WTC11 (cell line): ENCODE data around the gene KPTN. TPM values are rescaled to one million over a fixed set of nuclear protein-coding genes. Genes with fewer than 3 reads are reported as not detected.

Experiments used
- ATAC-seq: fragments of 200-7000 bp; cut with Tn5 transposase; 2 replicates; pipeline ENCODE4 v1.10.0; 2021; ENCODE audit warnings: mild to moderate bottlenecking, moderate library complexity
- CTCF ChIA-PET: fragments of 300-600 bp; sonication (Branson Sonifier 250); formaldehyde crosslinking; loops from one replicate; lab custom pipeline; 2021; ENCODE audit warnings: antibody characterized with exemption; lab: Charles Lee
- POLR2A ChIA-PET: fragments of 350-600 bp; sonication (Branson Sonifier 250); formaldehyde crosslinking; loops from one replicate; lab custom pipeline; 2021; ENCODE audit warnings: antibody characterized with exemption; lab: Charles Lee
- DNase-seq: peaks from one replicate; pipeline ENCODE4 v3.0.0; 2021; ENCODE audit warnings: low spot score
- H3K27ac Mint-ChIP-seq: 2 replicates; pipeline ENCODE4 v1.8.0; 2021; ENCODE audit warnings: mixed read lengths
- H3K27me3 Mint-ChIP-seq: 2 replicates; pipeline ENCODE4 v1.8.0; 2021; ENCODE audit warnings: low read depth, mild to moderate bottlenecking, moderate library complexity, mixed read lengths
- H3K36me3 Mint-ChIP-seq: 2 replicates; pipeline ENCODE4 v1.8.0; 2021; ENCODE audit warnings: mixed read lengths
- H3K4me1 Mint-ChIP-seq: 2 replicates; pipeline ENCODE4 v1.8.0; 2022; ENCODE audit warnings: mixed read lengths
- H3K4me3 Mint-ChIP-seq: 2 replicates; pipeline ENCODE4 v1.8.0; 2021; ENCODE audit warnings: mild to moderate bottlenecking, moderate library complexity, mixed read lengths
- H3K9me3 Mint-ChIP-seq: 2 replicates; pipeline ENCODE4 v1.8.0; 2021; ENCODE audit warnings: mixed read lengths
- ELF4 ChIP-seq: sonication (generic); formaldehyde crosslinking; IDR thresholded peaks from 2 replicates; pipeline ENCODE4 v1.8.1; 2022; ENCODE audit warnings: low read depth, mild to moderate bottlenecking, moderate library complexity, missing genetic modification reagents
- GRHL2 ChIP-seq: fragments of 250-450 bp; sonication (Bioruptor Pico); IDR thresholded peaks from 2 replicates; pipeline ENCODE4 v1.8.0; 2022; ENCODE audit warnings: mild to moderate bottlenecking, moderate library complexity; ENCODE audit not compliant: insufficient replicate concordance, severe bottlenecking
- GTF2I ChIP-seq: fragments of 250-450 bp; sonication (Bioruptor Pico); conservative IDR thresholded peaks from 2 replicates; pipeline ENCODE4 v1.4.0; 2021; ENCODE audit warnings: mild to moderate bottlenecking
- IRF2 ChIP-seq: sonication (generic); formaldehyde crosslinking; IDR thresholded peaks from 2 replicates; pipeline ENCODE4 v1.8.0; 2022; ENCODE audit warnings: low read depth, missing genetic modification reagents, borderline replicate concordance
- JAZF1 ChIP-seq: fragments of 250-450 bp; sonication (Bioruptor Pico); IDR thresholded peaks from 2 replicates; pipeline ENCODE4 v1.9.0; 2021; ENCODE audit warnings: moderate library complexity, mild to moderate bottlenecking, inconsistent platforms
- MAX ChIP-seq: sonication (generic); formaldehyde crosslinking; IDR thresholded peaks from 2 replicates; pipeline ENCODE4 v1.8.0; 2022; ENCODE audit warnings: mild to moderate bottlenecking, missing genetic modification reagents
- SP1 ChIP-seq: sonication (generic); formaldehyde crosslinking; conservative IDR thresholded peaks from 2 replicates; pipeline ENCODE4 v1.8.1; 2022; ENCODE audit warnings: missing genetic modification reagents
- TEAD1 ChIP-seq: sonication (generic); formaldehyde crosslinking; IDR thresholded peaks from 2 replicates; pipeline ENCODE4 v1.8.0; 2022; ENCODE audit warnings: mild to moderate bottlenecking, missing genetic modification reagents
- ZNF416 ChIP-seq: fragments of 250-450 bp; sonication (Bioruptor Pico); IDR thresholded peaks from 2 replicates; pipeline ENCODE4 v1.9.0; 2021; ENCODE audit warnings: mild to moderate bottlenecking, inconsistent platforms
- total RNA-seq: library from RNA; stranded (reverse); gene quantifications from 3 replicates; pipeline ENCODE4 v1.2.3, GENCODE V29; 2021
- TF ChIP-seq, protein P1 (sequence below): fragments of 250-450 bp; sonication (Bioruptor Pico); IDR thresholded peaks from 2 replicates; pipeline ENCODE4 v1.9.0; 2021; ENCODE audit warnings: mild to moderate bottlenecking, borderline replicate concordance
- TF ChIP-seq, protein P2 (sequence below): sonication (generic); formaldehyde crosslinking; IDR thresholded peaks from 2 replicates; pipeline ENCODE4 v1.8.0; 2023; ENCODE audit warnings: missing genetic modification reagents, mild to moderate bottlenecking, borderline replicate concordance
- TF ChIP-seq, protein P3 (sequence below): sonication (generic); formaldehyde crosslinking; IDR thresholded peaks from 2 replicates; pipeline ENCODE4 v1.8.1; 2023; ENCODE audit warnings: mild to moderate bottlenecking, missing genetic modification reagents

The KPTN gene
- total RNA-seq, 1 experiment from 2014 or later: 24.5 TPM

- TF ChIP-seq, protein P1, sequence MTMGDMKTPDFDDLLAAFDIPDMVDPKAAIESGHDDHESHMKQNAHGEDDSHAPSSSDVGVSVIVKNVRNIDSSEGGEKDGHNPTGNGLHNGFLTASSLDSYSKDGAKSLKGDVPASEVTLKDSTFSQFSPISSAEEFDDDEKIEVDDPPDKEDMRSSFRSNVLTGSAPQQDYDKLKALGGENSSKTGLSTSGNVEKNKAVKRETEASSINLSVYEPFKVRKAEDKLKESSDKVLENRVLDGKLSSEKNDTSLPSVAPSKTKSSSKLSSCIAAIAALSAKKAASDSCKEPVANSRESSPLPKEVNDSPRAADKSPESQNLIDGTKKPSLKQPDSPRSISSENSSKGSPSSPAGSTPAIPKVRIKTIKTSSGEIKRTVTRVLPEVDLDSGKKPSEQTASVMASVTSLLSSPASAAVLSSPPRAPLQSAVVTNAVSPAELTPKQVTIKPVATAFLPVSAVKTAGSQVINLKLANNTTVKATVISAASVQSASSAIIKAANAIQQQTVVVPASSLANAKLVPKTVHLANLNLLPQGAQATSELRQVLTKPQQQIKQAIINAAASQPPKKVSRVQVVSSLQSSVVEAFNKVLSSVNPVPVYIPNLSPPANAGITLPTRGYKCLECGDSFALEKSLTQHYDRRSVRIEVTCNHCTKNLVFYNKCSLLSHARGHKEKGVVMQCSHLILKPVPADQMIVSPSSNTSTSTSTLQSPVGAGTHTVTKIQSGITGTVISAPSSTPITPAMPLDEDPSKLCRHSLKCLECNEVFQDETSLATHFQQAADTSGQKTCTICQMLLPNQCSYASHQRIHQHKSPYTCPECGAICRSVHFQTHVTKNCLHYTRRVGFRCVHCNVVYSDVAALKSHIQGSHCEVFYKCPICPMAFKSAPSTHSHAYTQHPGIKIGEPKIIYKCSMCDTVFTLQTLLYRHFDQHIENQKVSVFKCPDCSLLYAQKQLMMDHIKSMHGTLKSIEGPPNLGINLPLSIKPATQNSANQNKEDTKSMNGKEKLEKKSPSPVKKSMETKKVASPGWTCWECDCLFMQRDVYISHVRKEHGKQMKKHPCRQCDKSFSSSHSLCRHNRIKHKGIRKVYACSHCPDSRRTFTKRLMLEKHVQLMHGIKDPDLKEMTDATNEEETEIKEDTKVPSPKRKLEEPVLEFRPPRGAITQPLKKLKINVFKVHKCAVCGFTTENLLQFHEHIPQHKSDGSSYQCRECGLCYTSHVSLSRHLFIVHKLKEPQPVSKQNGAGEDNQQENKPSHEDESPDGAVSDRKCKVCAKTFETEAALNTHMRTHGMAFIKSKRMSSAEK (CRISPR knock-in tag): no peak
- TF ChIP-seq MAX (CRISPR knock-in tag) (peak; percentile 84), GRHL2 (CRISPR knock-in tag) (no peak), JAZF1 (CRISPR knock-in tag) (no peak), ELF4 (CRISPR knock-in tag) (no peak), SP1 (CRISPR knock-in tag) (peak; percentile 97), GTF2I (CRISPR knock-in tag) (no peak), ZNF416 (CRISPR knock-in tag) (no peak), TEAD1 (CRISPR knock-in tag) (peak; percentile 38; the same call in 1 of the 2 replicates), IRF2 (CRISPR knock-in tag) (no peak)
- TF ChIP-seq, protein P2, sequence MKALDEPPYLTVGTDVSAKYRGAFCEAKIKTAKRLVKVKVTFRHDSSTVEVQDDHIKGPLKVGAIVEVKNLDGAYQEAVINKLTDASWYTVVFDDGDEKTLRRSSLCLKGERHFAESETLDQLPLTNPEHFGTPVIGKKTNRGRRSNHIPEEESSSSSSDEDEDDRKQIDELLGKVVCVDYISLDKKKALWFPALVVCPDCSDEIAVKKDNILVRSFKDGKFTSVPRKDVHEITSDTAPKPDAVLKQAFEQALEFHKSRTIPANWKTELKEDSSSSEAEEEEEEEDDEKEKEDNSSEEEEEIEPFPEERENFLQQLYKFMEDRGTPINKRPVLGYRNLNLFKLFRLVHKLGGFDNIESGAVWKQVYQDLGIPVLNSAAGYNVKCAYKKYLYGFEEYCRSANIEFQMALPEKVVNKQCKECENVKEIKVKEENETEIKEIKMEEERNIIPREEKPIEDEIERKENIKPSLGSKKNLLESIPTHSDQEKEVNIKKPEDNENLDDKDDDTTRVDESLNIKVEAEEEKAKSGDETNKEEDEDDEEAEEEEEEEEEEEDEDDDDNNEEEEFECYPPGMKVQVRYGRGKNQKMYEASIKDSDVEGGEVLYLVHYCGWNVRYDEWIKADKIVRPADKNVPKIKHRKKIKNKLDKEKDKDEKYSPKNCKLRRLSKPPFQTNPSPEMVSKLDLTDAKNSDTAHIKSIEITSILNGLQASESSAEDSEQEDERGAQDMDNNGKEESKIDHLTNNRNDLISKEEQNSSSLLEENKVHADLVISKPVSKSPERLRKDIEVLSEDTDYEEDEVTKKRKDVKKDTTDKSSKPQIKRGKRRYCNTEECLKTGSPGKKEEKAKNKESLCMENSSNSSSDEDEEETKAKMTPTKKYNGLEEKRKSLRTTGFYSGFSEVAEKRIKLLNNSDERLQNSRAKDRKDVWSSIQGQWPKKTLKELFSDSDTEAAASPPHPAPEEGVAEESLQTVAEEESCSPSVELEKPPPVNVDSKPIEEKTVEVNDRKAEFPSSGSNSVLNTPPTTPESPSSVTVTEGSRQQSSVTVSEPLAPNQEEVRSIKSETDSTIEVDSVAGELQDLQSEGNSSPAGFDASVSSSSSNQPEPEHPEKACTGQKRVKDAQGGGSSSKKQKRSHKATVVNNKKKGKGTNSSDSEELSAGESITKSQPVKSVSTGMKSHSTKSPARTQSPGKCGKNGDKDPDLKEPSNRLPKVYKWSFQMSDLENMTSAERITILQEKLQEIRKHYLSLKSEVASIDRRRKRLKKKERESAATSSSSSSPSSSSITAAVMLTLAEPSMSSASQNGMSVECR (CRISPR knock-in tag): peak; percentile 94; the same call in 1 of the 2 replicates
- TF ChIP-seq, protein P3, sequence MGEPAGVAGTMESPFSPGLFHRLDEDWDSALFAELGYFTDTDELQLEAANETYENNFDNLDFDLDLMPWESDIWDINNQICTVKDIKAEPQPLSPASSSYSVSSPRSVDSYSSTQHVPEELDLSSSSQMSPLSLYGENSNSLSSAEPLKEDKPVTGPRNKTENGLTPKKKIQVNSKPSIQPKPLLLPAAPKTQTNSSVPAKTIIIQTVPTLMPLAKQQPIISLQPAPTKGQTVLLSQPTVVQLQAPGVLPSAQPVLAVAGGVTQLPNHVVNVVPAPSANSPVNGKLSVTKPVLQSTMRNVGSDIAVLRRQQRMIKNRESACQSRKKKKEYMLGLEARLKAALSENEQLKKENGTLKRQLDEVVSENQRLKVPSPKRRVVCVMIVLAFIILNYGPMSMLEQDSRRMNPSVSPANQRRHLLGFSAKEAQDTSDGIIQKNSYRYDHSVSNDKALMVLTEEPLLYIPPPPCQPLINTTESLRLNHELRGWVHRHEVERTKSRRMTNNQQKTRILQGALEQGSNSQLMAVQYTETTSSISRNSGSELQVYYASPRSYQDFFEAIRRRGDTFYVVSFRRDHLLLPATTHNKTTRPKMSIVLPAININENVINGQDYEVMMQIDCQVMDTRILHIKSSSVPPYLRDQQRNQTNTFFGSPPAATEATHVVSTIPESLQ (CRISPR knock-in tag): no peak
- TF ChIP-seq, all 79 proteins: peak for 15
Measured at GRCh38 chr19:47514869-47515588, 31.0 kb upstream of the KPTN start, which contains the start of gene NAPA (continued).

GRCh38 chr19:47514151-47514868 lies 30.3 kb upstream of the KPTN start:
- H3K27me3 Mint-ChIP-seq: no peaks in the 10 kb centered on the region
- POLR2A ChIA-PET: no interaction called here
- no peak for TF ChIP-seq ZNF416 (CRISPR knock-in tag)
- no peak for TF ChIP-seq GTF2I (CRISPR knock-in tag)
- TF ChIP-seq, protein P2 (CRISPR knock-in tag): 0 out of 2 replicates have a peak, but pooled peaks have one; percentile 35
- no peak for TF ChIP-seq GRHL2 (CRISPR knock-in tag)

More at GRCh38 chr19:47514151-47514868, 30.3 kb upstream of the KPTN start:
- Mint-ChIP-seq H3K27ac (peak overlapping the region; percentile 96), H3K9me3 (no peaks in the 10 kb centered on the region), H3K4me3 (peak overlapping the region; percentile 97), H3K36me3 (no peaks in the 10 kb centered on the region), H3K4me1 (peaks cover 30% of the 10 kb centered on the region)
- CTCF ChIA-PET: interaction anchor here (1.0 to 1.5 kb wide), 2 partner anchors 77 to 185 kb away, joined by 3 to 5 read pairs; no protein-coding TSS in a partner anchor
- no peak for DNase-seq
- ATAC-seq: no peak
